GM19397 (cell line): Measurements from ENCODE around the gene PXYLP1.
"Not testable (repeated sequence)": the region's sequence is repeated elsewhere in the genome, so short reads cannot be mapped to it uniquely, and the experiment has no call there.

Experiments
- ATAC-seq: cut with Tn5 transposase; IDR thresholded peaks from one replicate; pipeline ENCODE4 v1.9.1; 2021; ENCODE audit warnings: mild to moderate bottlenecking, moderate library complexity; ENCODE audit not compliant: unreplicated experiment

PXYLP1 gene, protein sequence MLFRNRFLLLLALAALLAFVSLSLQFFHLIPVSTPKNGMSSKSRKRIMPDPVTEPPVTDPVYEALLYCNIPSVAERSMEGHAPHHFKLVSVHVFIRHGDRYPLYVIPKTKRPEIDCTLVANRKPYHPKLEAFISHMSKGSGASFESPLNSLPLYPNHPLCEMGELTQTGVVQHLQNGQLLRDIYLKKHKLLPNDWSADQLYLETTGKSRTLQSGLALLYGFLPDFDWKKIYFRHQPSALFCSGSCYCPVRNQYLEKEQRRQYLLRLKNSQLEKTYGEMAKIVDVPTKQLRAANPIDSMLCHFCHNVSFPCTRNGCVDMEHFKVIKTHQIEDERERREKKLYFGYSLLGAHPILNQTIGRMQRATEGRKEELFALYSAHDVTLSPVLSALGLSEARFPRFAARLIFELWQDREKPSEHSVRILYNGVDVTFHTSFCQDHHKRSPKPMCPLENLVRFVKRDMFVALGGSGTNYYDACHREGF

DNA sequence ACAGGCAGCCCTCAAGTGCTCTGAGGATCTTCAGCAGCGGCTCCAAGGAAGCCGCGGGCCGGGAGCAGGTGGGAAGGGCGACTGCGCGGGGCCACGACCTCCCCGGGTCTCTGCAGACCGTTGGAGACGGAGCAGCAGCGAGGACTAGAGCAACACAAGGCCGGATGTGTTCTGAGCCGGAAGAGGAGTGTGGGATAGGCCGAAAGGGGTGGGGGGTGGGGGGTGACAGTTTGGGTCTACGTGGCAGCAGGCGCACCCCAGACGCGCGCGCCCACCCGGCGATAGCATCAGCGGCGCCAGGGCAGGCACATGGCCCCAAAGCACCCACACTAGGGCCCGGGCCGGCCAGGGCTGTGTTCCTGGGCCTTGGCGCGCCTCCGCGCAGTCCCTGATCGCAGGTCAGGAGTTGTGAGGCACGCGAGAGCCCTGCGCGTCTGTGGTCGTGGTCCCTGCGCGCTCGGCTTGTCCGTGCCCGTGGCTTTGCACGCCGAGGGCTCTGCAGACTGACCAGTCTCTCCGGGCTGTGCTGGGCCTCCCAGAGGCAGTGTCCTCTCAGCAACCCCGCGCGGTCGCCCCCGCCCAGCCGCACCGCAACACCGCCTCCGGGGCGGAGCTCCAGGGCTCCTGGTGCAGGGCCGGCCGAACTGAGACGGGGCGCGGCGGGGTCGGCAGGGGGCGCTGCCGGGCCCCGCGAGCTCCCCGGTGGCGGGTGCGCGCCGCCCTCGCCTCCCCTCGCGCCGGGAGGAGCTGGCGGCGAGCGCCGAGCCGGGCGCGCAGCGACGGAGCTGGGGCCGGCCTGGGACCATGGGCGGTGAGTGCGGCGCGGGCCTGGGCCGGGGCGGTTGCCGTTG lies at the start of gene PXYLP1:
Gene PXYLP1, plus strand, starts transcription at position 725 of the 851 bp plus-strand sequence. CDS start 28,351 bp downstream, outside the sequence.
- ATAC-seq: peak; percentile 97

DNA sequence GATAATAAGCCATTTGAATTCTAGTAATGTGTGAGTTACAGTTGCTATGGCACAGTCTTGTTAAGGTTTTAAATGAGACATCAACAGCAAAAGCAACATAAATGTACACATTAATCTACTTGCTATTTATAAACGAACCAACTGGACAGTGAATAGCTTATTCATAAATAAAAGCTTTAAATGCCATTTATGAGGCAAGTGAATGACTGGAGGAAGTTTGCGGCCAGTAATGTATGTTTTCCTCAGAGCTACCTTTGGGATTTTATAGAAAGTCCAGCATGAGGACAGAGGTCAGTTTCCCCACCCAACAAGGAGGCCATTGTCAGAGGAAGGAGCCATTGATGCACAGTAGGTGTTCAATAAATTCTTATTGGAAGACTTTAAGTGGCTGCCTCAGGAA lies 48.0 kb upstream of the PXYLP1 start:
- no peak for ATAC-seq

DNA sequence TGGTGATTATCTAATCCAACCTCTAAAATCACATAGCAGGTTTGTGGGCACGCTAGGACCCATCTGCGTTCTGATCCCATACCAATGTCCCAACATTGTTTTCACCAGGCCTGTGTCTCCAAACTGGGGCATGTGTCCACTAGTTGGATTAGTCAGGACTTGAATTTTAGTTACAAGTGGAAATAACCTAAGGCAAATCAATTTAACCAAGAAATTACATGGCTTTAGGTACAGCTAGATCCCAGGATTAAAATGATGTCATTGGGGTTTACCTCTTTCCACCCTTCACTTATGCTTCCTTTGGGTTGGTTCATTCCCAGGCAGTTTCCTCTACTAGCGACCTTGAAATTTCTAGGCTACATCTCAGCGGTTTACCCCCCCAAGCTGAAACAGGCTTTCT lies 47.2 kb upstream of the PXYLP1 start:
- no peak for ATAC-seq

DNA sequence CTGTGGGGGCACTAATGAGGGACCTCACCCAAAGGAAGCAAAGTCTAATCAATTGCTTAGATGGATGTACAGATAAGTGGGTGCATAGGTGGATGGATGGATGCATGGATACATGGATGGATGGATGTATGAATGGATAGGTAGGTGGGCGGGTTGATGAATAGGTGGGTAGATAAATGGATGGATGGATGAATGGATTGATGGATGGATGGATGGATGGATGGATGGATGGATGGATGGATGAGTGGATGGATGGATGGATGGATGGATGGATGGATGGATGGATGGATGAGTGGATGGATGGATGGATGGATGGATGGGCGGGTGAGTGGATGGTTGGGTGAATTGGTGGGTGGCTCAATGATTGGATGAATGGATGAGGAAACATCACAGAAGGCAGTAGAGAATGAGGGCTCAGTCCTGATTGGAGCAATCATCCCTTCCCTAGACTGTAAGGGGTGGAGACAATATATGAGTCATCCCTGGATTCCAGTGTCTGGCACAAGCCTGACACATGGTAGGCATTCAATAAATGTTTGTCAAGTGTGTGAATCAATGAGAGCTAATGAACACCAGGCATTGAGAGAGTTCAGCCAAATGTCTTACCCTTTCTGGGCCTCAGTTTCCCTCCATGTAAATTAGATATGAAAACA lies 40.4 kb upstream of the PXYLP1 start:
- no peak for ATAC-seq

DNA sequence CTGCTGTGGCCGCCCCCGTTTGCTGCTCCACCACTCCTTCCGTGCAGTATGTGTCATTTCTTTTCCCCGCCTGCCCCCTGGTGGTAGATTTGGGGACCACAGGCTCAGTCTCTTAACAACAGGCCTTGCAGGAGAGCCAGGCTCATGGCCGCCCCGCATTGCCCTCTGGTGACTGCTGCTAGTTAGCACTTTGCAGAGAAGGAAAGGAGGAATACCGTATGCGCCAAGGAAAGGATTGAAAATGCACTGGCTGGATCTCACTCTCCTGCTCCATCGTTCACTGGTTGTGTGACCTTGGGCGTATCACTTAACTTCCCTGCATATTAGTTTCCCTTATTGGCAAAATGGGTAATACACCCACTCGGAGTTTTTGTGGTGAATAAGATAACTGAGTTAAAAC lies 39.3 kb upstream of the PXYLP1 start:
- peak; percentile 100 for ATAC-seq

DNA sequence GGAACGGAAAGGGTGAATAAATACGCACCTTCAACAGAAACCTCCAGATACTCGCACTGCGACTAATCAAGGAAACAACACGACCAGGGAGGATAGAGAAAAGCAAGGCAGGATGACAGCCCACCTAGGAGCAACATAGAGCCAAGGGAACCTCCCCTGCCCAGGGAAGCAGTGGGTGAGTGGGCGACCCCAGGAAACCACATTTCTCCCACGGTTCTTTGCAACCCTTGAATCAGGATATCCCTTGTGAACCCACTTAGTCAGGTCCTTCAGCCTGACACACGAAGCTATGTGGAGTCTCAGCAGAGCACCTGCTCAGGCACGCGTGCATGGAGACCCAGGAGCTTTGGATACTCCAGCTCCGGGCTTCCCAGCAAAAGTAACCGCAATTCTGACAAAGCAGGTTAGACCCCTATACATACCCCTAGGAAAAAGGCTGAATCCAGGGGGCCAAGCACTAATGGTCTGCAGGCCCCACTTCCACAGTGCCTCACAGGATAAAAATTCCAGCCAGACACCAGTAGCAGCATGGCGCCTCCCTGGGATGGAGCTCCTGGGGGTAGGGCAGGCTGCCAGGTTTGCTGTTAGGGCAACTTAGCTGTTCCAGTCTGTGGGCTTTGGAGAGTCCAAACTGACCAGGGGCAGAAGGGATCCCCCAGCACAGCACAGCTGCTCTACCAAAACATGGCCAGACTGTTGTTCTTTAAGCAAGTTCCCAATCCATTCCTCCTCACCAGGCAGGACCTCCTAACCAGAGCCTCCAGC lies 38.4 kb upstream of the PXYLP1 start:
- ATAC-seq: no peak

DNA sequence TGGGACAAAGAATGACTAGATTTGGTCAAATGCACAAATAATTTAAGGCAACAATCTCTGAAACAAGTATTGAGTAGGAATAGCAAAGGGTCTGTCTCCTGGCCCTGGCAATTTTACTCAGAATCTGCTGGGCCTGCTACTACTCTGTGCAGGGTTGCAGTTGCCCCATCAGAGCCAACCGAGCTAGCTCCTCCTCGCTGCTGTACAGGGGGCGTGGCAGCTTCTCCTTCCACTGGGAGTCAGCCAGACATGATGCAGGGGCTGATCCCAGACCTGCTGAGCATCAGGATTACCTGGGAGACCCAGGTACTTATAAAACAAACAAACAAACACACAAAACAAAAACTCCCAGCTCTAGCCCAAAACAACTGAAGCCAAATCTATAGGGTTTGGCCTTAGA lies 30.5 kb upstream of the PXYLP1 start:
- ATAC-seq: no peak

DNA sequence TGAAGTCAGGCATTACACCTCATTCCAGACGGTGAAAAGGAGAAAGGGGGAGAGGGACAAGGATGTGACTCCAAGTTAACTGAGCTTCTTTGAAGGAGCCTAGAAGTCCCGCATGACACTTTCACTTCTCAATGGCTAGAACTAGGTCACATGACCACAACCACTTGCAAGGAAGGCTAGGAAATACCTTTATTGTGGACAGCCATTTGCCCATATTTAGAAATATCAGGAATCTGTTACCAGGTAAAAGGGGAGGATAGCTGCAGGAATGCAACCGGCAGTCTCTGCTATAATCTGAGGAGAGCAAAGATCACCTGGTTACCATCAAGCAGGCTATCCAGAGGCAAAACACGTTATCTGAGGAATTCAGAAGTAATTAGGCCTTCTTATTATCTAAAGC lies 28.9 kb upstream of the PXYLP1 start:
- no peak for ATAC-seq

DNA sequence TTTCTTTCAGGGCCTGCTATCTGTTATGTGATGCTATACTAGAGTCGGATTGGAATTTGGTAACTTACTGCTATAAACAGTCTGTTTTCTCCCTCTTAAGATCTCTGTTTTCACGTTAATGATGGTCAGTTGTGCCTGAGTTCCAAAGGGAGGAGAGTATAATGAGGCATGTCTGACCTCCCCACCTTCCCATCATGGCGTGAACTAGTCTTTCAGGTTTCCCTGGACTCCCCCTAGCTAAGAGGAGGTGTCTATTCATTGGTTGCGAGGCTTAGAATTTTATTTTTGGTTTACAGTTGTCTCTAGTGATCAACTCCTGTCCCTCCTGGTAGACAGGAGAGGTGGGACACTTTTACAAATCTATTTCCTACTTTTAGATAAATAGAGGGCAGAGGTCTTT lies 27.8 kb upstream of the PXYLP1 start:
- ATAC-seq: no peak

DNA sequence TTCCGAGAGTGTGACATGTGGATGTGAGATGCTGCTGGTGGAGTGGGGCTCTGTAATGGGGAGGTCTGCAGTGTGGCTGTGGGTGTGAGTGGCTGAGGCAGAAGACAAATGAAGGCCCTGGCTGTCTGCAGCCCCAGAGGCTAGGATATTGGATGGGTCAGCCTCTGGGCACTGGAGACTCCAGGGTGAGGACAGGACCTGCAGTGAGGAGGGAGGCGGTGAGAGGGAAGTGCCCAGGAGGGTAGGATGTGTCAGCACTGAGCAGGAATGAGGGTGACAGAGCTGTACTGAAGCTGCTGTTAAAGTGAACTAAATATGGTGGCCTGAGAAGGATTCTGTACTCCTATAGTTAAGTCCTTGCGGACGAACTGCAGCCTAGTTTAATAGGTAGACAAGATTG lies 27.3 kb upstream of the PXYLP1 start:
- no peak for ATAC-seq

DNA sequence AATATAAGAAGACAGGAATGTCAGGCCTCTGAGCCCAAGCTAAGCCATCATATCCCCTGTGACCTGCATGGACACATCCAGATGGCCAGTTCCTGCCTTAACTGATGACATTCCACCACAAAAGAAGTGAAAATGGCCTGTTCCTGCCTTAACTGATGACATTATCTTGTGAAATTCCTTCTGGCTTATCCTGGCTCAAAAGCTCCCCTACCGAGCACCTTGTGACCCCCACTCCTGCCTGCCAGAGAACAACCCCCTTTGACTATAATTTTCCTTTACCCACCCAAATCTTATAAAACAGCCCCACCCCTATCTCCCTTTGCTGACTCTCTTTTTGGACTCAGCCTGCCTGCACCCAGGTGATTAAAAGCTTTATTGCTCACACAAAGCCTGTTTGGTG lies 20.3 kb upstream of the PXYLP1 start:
- ATAC-seq: not testable (repeated sequence)

DNA sequence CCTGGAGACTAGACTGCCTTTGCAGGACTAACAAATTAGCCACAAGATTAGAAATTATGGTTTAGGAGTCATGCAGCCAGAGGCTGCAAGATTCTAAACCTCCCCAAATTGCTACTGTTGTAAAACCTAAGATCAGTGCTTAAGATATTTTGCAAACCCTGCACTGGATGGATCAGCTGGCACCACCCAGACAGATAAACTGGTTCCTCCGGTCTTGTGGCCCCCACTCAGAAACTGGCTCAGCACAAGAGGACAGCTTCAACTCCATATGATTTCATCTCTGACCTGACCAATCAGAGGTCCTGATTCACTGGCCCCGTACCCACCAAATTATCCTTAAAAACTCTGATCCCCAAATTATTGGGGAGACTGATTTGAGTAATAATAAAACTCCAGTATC lies 19.5 kb upstream of the PXYLP1 start:
- ATAC-seq: no peak

DNA sequence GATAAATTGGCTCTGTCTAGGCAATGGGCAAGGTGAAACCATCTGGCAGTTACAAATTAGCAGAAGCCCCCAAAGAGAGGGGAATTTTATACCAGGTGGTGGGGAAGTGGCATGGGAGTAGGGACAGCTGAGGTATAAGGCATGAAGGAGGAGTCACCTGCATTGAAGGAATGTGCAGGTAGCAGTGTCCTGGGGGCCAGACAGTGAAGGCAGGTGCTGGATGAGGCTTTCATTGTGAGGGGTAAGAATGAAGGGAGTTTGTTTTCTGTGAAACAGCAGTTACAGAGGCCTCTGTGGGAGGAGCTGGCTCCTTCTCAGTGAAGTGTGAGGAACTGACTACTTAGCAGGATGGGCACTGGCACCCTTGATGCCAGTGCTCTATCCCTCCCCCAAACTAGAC lies 19.1 kb upstream of the PXYLP1 start:
- ATAC-seq: no peak

DNA sequence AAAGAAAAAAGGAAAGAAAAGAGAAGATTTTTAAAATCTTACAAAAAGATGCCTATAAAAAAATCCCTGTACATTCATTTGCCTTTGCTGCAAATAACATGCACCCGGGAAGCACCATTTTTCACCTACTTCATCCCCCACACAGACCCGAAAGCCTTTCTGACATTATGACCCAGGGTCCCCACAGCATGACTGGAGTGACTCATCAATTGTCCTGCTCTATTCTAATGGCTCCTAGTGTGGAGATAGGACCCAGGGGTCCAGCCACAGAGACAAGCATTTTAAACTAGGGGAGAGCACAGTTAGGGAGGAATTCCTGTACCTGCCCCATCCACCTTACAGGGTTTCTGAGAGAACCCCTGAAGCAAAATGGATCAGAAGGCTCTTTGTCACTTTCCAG lies 14.7 kb upstream of the PXYLP1 start:
- ATAC-seq: no peak

DNA sequence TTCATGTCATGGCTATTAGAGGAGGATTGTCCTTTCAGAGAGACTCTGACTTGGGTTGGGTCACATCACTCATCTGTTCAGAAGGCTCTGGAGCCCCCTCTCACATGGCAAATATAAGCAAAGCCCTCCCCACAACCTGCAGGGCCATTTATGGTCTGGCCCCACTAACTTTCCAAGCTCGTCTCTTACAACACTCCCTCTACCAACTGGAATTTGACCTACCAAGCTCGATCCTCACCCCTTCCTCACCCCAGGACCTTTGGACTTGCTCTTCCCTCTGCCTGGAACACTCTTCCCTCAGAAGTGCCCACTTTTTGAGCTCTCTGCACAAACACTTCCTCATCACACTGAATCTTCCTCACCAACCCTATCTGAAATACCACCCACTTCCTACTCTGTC lies 14.2 kb upstream of the PXYLP1 start:
- no peak for ATAC-seq

DNA sequence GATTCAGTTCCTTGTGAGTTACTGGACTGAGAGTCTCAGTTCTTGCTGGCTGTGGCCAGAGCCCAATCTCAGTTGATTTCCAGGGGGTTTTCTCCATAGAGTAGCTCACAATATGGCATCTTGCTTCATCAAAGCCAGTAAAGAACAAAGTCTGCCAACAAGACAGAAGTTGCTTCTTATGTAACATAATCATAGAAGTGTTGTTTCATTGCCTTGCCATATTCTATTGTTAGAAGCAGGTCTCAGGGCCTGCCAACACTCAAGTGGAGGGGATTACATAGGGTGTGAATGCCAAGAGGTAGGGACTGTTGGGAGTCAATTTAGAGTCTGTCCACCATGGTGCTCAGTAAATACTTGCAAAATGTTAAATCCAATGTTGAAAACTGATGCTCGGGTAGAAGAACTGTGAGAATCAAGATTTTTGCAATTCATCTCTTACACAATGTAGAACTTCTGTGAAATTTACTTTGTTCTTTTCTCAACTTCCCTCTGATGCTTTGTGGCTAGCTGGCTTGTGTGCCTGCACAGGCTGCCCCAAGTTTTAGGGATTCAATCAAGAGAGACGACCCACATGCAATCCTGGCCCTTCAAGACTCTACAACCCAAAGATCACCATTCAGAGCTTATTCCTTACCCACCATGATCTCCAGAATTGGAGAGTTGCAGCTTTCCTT lies 13.3 kb upstream of the PXYLP1 start:
- no peak for ATAC-seq

DNA sequence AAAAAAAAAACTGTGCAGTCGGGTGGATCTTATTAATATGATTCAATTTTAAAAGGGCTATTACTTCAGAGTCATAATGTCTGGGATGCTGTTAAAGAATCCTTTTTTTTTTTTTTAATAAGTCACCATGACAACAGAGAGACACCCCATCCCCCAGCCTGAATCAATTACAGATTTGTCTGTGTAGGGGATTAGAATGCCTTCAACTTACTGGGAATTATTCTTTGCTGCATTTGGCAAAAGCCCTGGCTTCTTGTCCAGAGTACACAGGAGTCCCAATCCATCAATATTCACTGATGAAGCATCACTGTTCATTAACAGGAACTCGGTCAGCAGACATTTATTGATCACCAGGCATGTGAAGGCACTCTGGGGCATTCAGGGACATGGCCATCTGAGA lies 12.7 kb upstream of the PXYLP1 start:
- ATAC-seq: no peak

DNA sequence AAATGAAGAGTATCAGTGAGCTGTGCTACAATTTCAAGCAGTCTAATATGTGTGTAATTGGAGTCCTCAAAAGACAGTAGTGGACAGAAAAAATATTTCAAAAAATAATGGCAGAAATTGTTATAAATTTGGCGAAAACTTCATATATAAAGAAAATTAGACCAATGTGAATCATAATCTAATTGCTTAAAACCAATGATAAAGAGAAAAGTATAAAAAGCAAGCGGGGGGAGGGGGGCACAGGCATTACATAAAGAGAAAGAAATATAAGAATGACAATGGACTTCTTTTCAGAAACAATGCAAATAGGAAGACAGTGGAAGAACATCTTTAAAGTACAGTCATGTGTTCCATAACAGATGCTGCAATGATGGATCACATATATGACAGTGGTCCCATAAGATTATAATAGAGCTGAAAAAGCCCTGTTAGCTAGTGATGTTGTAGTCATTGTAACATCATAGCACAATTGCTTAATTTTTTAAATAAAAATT lies 7.9 kb upstream of the PXYLP1 start:
- no peak for ATAC-seq

DNA sequence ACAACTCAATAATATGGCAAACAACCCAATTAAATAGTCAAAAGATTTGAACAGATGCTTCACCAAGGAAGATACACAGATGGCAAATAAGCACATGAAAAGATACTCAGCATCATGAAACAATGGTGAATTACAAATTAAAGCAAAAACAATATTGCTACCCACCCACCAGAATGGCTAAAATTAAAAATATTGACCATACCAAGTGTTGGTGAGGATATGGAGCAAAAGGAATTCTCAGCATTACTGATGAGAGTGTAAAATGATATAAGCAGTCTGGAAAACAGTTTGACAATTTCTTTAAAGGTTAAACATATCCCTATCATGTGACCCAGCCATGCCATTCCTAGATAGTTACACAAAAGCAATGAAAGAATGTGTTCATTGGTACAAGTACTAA lies 5.7 kb upstream of the PXYLP1 start:
- no peak for ATAC-seq

DNA sequence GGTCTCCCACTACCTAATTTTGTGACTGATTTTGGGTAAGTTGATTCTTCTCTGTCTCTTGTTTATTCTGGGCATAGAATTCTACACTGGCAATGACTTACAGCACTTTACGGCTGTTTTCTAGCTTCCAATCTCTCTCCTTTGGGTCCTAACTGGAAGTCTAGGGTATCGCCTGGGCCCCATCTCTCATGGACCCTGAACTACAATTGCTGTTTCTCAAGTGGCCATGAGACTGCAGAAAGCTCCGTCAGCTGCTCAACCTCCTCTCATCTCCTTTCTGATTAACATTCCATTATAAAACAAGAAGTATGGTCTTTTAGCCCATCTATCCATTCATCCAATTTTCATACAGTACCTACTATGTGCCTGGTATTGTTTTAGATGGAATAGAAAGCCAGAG lies 4.4 kb upstream of the PXYLP1 start:
- ATAC-seq: no peak
